ENCODE measurements around the gene TRAPPC10. TPM values are rescaled to one million over a fixed set of nuclear protein-coding genes. Genes with fewer than 3 reads are reported as not detected.
"Not testable (repeated sequence)": the region's sequence is repeated elsewhere in the genome, so short reads cannot be mapped to it uniquely, and the experiment has no call there.

TRAPPC10 gene
- total RNA-seq, 1 donor from 2014 or later = 21.4 TPM

GRCh38 chr21:44153889-44154228, 141.8 kb downstream of the TRAPPC10 start:
- H3K4me1 ChIP-seq; H3K9me3 ChIP-seq (replicated peaks); intact Hi-C loops (cut with micrococcal nuclease); H3K4me3 ChIP-seq; H3K27me3 ChIP-seq (ENCODE audit: low read depth); DNase-seq; H3K27ac ChIP-seq (replicated peaks); H3K36me3 ChIP-seq: not testable (repeated sequence)

DNA sequence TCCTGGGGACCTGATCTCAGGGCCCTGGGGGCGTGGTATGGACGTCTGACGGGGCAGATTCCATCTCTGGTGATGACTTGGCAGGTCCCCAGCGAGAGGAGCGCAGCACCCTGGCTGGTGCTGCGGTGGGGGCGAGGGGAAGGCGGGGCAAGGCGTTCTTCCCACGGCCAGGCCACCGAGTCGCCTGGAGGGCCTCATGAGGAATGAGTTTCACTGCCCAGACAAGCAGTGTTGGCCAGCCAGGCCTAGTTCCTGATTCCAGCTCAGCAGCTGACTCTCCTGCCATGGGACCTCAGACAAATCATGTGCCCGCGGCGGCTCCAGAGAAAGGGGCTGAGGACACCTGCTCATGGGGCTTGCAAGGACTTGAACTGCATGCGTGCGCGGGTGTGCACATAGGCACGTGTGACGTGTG, 142.7 kb downstream of the TRAPPC10 start:
- intact Hi-C loops (cut with micrococcal nuclease); H3K27ac ChIP-seq (replicated peaks); H3K27me3 ChIP-seq (ENCODE audit: low read depth); H3K36me3 ChIP-seq; DNase-seq; H3K4me3 ChIP-seq; H3K9me3 ChIP-seq (replicated peaks); H3K4me1 ChIP-seq: not testable (repeated sequence)

DNA sequence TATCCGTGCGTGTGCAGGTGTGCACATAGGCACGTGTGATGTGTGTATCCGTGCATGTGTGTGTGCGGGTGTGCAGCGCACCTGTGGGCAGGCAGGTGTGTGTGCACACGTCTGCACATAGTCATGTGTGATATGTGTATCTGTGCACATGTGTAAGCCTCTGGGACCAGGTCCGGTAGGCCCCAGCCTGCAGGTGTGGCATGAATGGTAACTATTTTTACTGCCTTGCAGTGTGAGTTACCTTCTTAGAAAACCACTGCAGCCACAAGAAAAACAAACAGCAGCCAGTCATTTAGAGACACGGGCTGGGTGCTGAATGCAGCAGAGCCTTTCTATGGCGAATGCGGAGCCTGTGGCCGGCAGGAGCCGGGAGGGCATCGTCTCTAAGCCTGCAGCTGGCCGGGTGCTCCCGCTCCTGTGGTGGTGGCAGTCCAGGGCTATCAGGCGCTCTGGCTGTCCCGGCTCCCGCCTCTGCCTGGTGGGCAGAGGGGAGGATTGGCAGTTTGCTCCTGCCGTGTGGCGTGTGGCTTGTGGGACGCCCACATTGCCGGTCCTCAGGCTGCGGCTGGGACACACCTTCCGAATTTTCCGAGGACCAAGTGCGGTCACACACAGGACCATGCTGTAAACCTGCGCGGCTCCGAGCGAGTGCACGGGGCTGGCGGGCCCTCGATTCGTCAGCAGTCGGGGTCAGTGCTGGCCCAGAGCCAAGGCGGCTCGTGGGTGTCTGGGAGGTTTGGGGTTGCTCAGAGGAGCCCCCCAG, 143.3 kb downstream of the TRAPPC10 start:
- intact Hi-C loops (cut with micrococcal nuclease); H3K27ac ChIP-seq (replicated peaks); H3K36me3 ChIP-seq; H3K4me3 ChIP-seq; H3K4me1 ChIP-seq; H3K27me3 ChIP-seq (ENCODE audit: low read depth); H3K9me3 ChIP-seq (replicated peaks); DNase-seq: not testable (repeated sequence)

DNA sequence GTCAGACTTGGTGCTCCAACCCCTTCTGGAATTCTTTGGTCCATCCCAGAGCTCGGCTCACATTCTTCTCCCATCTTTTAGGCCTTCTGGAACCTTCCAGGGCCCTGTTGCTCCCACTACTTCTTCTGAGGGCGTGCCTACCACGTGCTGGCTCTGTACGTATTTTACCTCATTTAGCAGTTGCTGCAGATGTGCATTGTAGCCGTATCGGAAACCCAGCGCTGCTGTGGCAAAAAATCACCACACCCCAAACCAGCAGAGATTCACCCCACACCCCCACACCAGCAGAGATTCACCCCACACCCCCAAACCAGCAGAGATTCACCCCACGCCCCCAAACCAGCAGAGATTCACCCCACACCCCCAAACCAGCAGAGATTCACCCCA, 143.9 kb downstream of the TRAPPC10 start:
- intact Hi-C loops (cut with micrococcal nuclease); H3K4me3 ChIP-seq; H3K9me3 ChIP-seq (replicated peaks); DNase-seq; H3K27me3 ChIP-seq (ENCODE audit: low read depth); H3K4me1 ChIP-seq; H3K36me3 ChIP-seq; H3K27ac ChIP-seq (replicated peaks): not testable (repeated sequence)

Other genes with a start within 250 kb of the TRAPPC10 start
- gene CSTB, start 236.0 kb upstream of the TRAPPC10 start, total RNA-seq = 40.6 TPM
- gene RRP1, start 222.7 kb upstream of the TRAPPC10 start, total RNA-seq = 8.5 TPM
- 79.6 TPM for gene AGPAT3, start 147.1 kb upstream of the TRAPPC10 start, total RNA-seq
- gene PWP2, start 95.1 kb downstream of the TRAPPC10 start, total RNA-seq = 7.4 TPM
- 143 TPM for gene GATD3, start 121.4 kb downstream of the TRAPPC10 start, total RNA-seq
- 4.7 TPM for gene ICOSLG, start 228.6 kb downstream of the TRAPPC10 start, total RNA-seq
- gene DNMT3L, start 249.6 kb downstream of the TRAPPC10 start, total RNA-seq = not detected

Data from left ventricle myocardium inferior (tissue), 1 donor.